PC-3 (cell line): ENCODE data around the gene RAPGEF4. TPM values are rescaled to one million over a fixed set of nuclear protein-coding genes. Genes with fewer than 3 reads are reported as not detected.
A peak's percentile ranks its signal among the peaks of the same experiment; 100 is the strongest.

ENCODE experiments used
- ATAC-seq: fragments of 200-7000 bp; cut with Tn5 transposase; 2 replicates; pipeline ENCODE4 v1.9.1; 2020; ENCODE audit warnings: mild to moderate bottlenecking, moderate library complexity
- BruUV-seq: library from RNA; stranded (reverse); fragments of 400-500 nt; replicated peaks from 2 replicates; lab custom pipeline; 2021; lab: Mats Ljungman, UMichigan
- CTCF ChIA-PET: fragments of 300-600 bp; sonication (Branson Sonifier 250); formaldehyde crosslinking; loops from one replicate; lab custom pipeline; 2022; ENCODE audit warnings: antibody characterized with exemption; lab: Charles Lee
- POLR2A ChIA-PET: fragments of 300-600 bp; sonication (Branson Sonifier 250); formaldehyde crosslinking; loops from one replicate; lab custom pipeline; 2022; ENCODE audit warnings: antibody characterized with exemption; ENCODE audit not compliant: unreplicated experiment; lab: Charles Lee
- DNase-seq: peaks from one replicate; pipeline ENCODE4 v3.0.0-alpha.2; 2015
- H2AFZ ChIP-seq: fragments of 300-600 bp; sonication (generic); 2 replicates; pipeline ENCODE4 v1.6.0; 2016; ENCODE audit warnings: antibody characterized with exemption, low read length
- H3F3A ChIP-seq: fragments of 300-600 bp; sonication (generic); one replicate; pipeline ENCODE4 v1.6.0; 2017; ENCODE audit warnings: antibody characterized with exemption, low read length, control low read depth, mild to moderate bottlenecking; ENCODE audit not compliant: unreplicated experiment
- H3K27ac ChIP-seq: fragments of 300-600 bp; sonication (generic); 2 replicates; pipeline ENCODE4 v1.5.1; 2016; ENCODE audit warnings: mild to moderate bottlenecking, low read length
- H3K27me3 ChIP-seq: fragments of 300-600 bp; sonication (generic); 2 replicates; pipeline ENCODE4 v1.6.1; 2016; ENCODE audit warnings: low read length, mixed read lengths
- H3K36me3 ChIP-seq: fragments of 300-600 bp; sonication (generic); 2 replicates; pipeline ENCODE4 v1.6.1; 2016; ENCODE audit warnings: low read depth, mixed run types, low read length, mixed read lengths
- H3K4me1 ChIP-seq: fragments of 300-600 bp; sonication (generic); 2 replicates; pipeline ENCODE4 v1.5.1; 2016; ENCODE audit warnings: low read length; ENCODE audit not compliant: insufficient read depth
- H3K4me2 ChIP-seq: fragments of 300-600 bp; sonication (generic); 2 replicates; pipeline ENCODE4 v1.6.0; 2016; ENCODE audit warnings: low read length
- H3K4me3 ChIP-seq: fragments of 300-600 bp; sonication (generic); 2 replicates; pipeline ENCODE4 v1.5.1; 2016; ENCODE audit warnings: mild to moderate bottlenecking, low read length, mixed read lengths
- H3K79me2 ChIP-seq: fragments of 300-600 bp; sonication (generic); 2 replicates; pipeline ENCODE4 v1.6.1; 2017; ENCODE audit warnings: low read length, mixed read lengths
- H3K9ac ChIP-seq: fragments of 300-600 bp; sonication (generic); 2 replicates; pipeline ENCODE4 v1.6.0; 2016; ENCODE audit warnings: mild to moderate bottlenecking, low read length
- H3K9me2 ChIP-seq: fragments of 300-600 bp; sonication (generic); replicated peaks from 2 replicates; pipeline ENCODE4 v1.6.1; 2016; ENCODE audit warnings: mixed run types, low read length, mixed read lengths
- H3K9me3 ChIP-seq: fragments of 300-600 bp; sonication (generic); 2 replicates; pipeline ENCODE4 v1.6.1; 2016; ENCODE audit warnings: low read length, mixed read lengths
- H4K20me1 ChIP-seq: fragments of 300-600 bp; sonication (generic); 2 replicates; pipeline ENCODE4 v1.6.1; 2016; ENCODE audit warnings: low read length, mixed read lengths
- CTCF ChIP-seq: fragments of 300-600 bp; sonication (generic); conservative IDR thresholded peaks from 2 replicates; pipeline ENCODE4 v1.5.1; 2017; ENCODE audit warnings: antibody characterized with exemption, low read depth, mild to moderate bottlenecking, low read length
- EZH2 ChIP-seq: fragments of 300-600 bp; sonication (generic); IDR thresholded peaks from one replicate; pipeline ENCODE4 v1.6.1; 2017; ENCODE audit warnings: antibody characterized with exemption, mild to moderate bottlenecking, low read length; ENCODE audit not compliant: unreplicated experiment
- EZH2phosphoT487 ChIP-seq: fragments of 300-600 bp; sonication (generic); IDR thresholded peaks from 2 replicates; pipeline ENCODE4 v1.6.1; 2018; ENCODE audit warnings: mild to moderate bottlenecking, antibody characterized with exemption, low read length, borderline replicate concordance
- intact Hi-C: fragments of 100-400 bp; cut with micrococcal nuclease; formaldehyde crosslinking; loops from 2 replicates; pipeline ENCODE4 v1.9.0; 2023
- total RNA-seq: library from RNA; depleted of rRNA; stranded (reverse); fragments of >200 nt; gene quantifications from 2 replicates; pipeline ENCODE4 v1.2.3, GENCODE V29; 2014

Gene RAPGEF4
- total RNA-seq, 1 experiment from 2014 or later: 0.87 TPM

GRCh38 chr2:172782506-172783164 is 47.0 kb downstream of the RAPGEF4 start:
- Histone ChIP-seq H3K27ac (peak overlapping the region; percentile 6; the same call in 1 of the 2 replicates), H3K4me2 (peak overlapping the region; percentile 48), H3K4me1 (peaks cover 19% of the 10 kb centered on the region), H3F3A (no peaks in the 10 kb centered on the region), H3K36me3 (no peaks in the 10 kb centered on the region), H4K20me1 (no peaks in the 10 kb centered on the region), H3K79me2 (no peaks in the 10 kb centered on the region), H3K9me2 (no peaks in the 10 kb centered on the region), H3K9me3 (no peaks in the 10 kb centered on the region), H3K9ac (no peak overlapping the region), H3K4me3 (no peak overlapping the region), H3K27me3 (no peaks in the 10 kb centered on the region), H2AFZ (peak overlapping the region; percentile 50; the same call in 1 of the 2 replicates)
- CTCF ChIA-PET: no interaction called here
- DNase-seq: peak; percentile 6
- TF ChIP-seq CTCF (no peak), EZH2phosphoT487 (no peak), EZH2 (no peak)
- intact Hi-C loops: no loop called here
- POLR2A ChIA-PET: no interaction called here
- ATAC-seq: peak; percentile 13; the same call in 1 of the 2 replicates
- no TSS peak for BruUV-seq

- no peak overlapping the region for H3K4me3 ChIP-seq
Observed at GRCh38 chr2:172783165-172783898, 47.7 kb downstream of the RAPGEF4 start.

More at GRCh38 chr2:172783165-172783898, 47.7 kb downstream of the RAPGEF4 start:
- POLR2A ChIA-PET: no interaction called here
- H3K9ac ChIP-seq: no peak overlapping the region
- no peaks in the 10 kb centered on the region for H3K9me2 ChIP-seq
- no peak for TF ChIP-seq EZH2
- peak; percentile 62 for TF ChIP-seq CTCF
- no peak for TF ChIP-seq EZH2phosphoT487
- CTCF ChIA-PET: no interaction called here
- peak; percentile 94 for DNase-seq
- no peaks in the 10 kb centered on the region for H3K79me2 ChIP-seq
- H3K4me1 ChIP-seq: peaks cover 19% of the 10 kb centered on the region
- peak overlapping the region; percentile 50; the same call in 1 of the 2 replicates for H2AFZ ChIP-seq
- no TSS peak for BruUV-seq
- intact Hi-C loops: no loop called here
- no peaks in the 10 kb centered on the region for H4K20me1 ChIP-seq
- no peaks in the 10 kb centered on the region for H3K9me3 ChIP-seq
- peak overlapping the region; percentile 48 for H3K4me2 ChIP-seq
- peak; percentile 86 for ATAC-seq
- no peaks in the 10 kb centered on the region for H3K27me3 ChIP-seq
- H3K36me3 ChIP-seq: no peaks in the 10 kb centered on the region
- H3F3A ChIP-seq: no peaks in the 10 kb centered on the region
- H3K27ac ChIP-seq: peak overlapping the region; percentile 6; the same call in 1 of the 2 replicates
